Mesendoderm (in vitro differentiated cells): ENCODE data around the gene GDPD5.
A peak's percentile ranks its signal among the peaks of the same experiment; 100 is the strongest.

Source experiments
- DNase-seq: peaks from one replicate; pipeline ENCODE4 v3.0.0; 2013
- H2AK5ac ChIP-seq: 2 replicates; pipeline ENCODE4 v1.6.1; 2013; ENCODE audit warnings: low read length, inconsistent platforms
- H2BK120ac ChIP-seq: 2 replicates; pipeline ENCODE4 v1.6.1; 2013; ENCODE audit warnings: low read depth, mild to moderate bottlenecking, low read length, moderate library complexity, mixed read lengths
- H2BK15ac ChIP-seq: replicated peaks from 2 replicates; pipeline ENCODE4 v1.6.1; 2013; ENCODE audit warnings: low read depth, mild to moderate bottlenecking, moderate library complexity
- H2BK5ac ChIP-seq: 2 replicates; pipeline ENCODE4 v1.6.1; 2013; ENCODE audit warnings: low read length, inconsistent platforms
- H3K18ac ChIP-seq: 2 replicates; pipeline ENCODE4 v1.6.1; 2013; ENCODE audit warnings: mild to moderate bottlenecking, low read length, mixed read lengths
- H3K23ac ChIP-seq: one replicate; pipeline ENCODE4 v1.6.1; 2013; ENCODE audit warnings: low read length
- H3K27ac ChIP-seq: 2 replicates; pipeline ENCODE4 v1.5.1; 2013; ENCODE audit warnings: low read depth, mild to moderate bottlenecking, inconsistent platforms, low read length, moderate library complexity
- H3K27me3 ChIP-seq: 2 replicates; pipeline ENCODE4 v1.6.1; 2013; ENCODE audit warnings: low read length, control low read depth, mild to moderate bottlenecking, inconsistent platforms; ENCODE audit not compliant: insufficient read depth, poor library complexity
- H3K36me3 ChIP-seq: 2 replicates; pipeline ENCODE4 v1.6.1; 2013; ENCODE audit warnings: low read length, inconsistent platforms; ENCODE audit not compliant: control insufficient read depth, insufficient read depth
- H3K4ac ChIP-seq: one replicate; pipeline ENCODE4 v1.6.1; 2013; ENCODE audit warnings: low read depth, mild to moderate bottlenecking, low read length, moderate library complexity
- H3K4me1 ChIP-seq: 2 replicates; pipeline ENCODE4 v1.6.1; 2013; ENCODE audit warnings: low read depth, low read length, inconsistent platforms; ENCODE audit not compliant: control insufficient read depth
- H3K4me2 ChIP-seq: 2 replicates; pipeline ENCODE4 v1.6.1; 2013; ENCODE audit warnings: low read length
- H3K4me3 ChIP-seq: 2 replicates; pipeline ENCODE4 v1.5.1; 2013; ENCODE audit warnings: mild to moderate bottlenecking, low read length
- H3K56ac ChIP-seq: one replicate; pipeline ENCODE4 v1.6.1; 2013; ENCODE audit warnings: low read length
- H3K79me1 ChIP-seq: 2 replicates; pipeline ENCODE4 v1.6.1; 2013; ENCODE audit warnings: low read length, inconsistent platforms
- H3K79me2 ChIP-seq: 2 replicates; pipeline ENCODE4 v1.6.1; 2013; ENCODE audit warnings: mild to moderate bottlenecking, low read length; ENCODE audit not compliant: control insufficient read depth, insufficient read depth
- H3K9ac ChIP-seq: 2 replicates; pipeline ENCODE4 v1.6.1; 2013; ENCODE audit warnings: low read length, inconsistent platforms
- H4K5ac ChIP-seq: one replicate; pipeline ENCODE4 v1.6.1; 2013; ENCODE audit warnings: low read length
- H4K8ac ChIP-seq: one replicate; pipeline ENCODE4 v1.6.1; 2013; ENCODE audit warnings: low read depth, mild to moderate bottlenecking, control low read depth, low read length, moderate library complexity
- WGBS: extraction: QIAGEN DNeasy Blood & Tissue Kit; methylation state at CpG from one replicate; pipeline ENCODE4 v1.1.7; 2013; ENCODE audit warnings: low lambda C conversion rate, missing lambda C conversion rate; ENCODE audit not compliant: insufficient coverage; ENCODE audit errors: extremely low coverage; 5-methylcytosine and 5-hydroxymethylcytosine counted together

The GDPD5 gene

GRCh38 chr11:75547617-75548058, 21.9 kb upstream of the GDPD5 start:
- H3K27ac ChIP-seq, result no peak overlapping the region
- no peaks in the 10 kb centered on the region for H3K79me2 ChIP-seq
- H2BK15ac ChIP-seq, result no peak overlapping the region
- H3K23ac ChIP-seq, result no peak overlapping the region
- H2BK120ac ChIP-seq, result no peak overlapping the region
- DNase-seq, result peak; percentile 80
- H3K4me2 ChIP-seq, result no peak overlapping the region
- H3K9ac ChIP-seq, result peak overlapping the region; percentile 42
- peak overlapping the region; percentile 80 for H3K56ac ChIP-seq
- no peak overlapping the region for H4K8ac ChIP-seq
- H3K36me3 ChIP-seq, result no peaks in the 10 kb centered on the region
- no peak overlapping the region for H4K5ac ChIP-seq
- no peak overlapping the region for H3K4me3 ChIP-seq
- no peaks in the 10 kb centered on the region for H3K79me1 ChIP-seq
- H3K4ac ChIP-seq, result peak overlapping the region; percentile 73
- H2BK5ac ChIP-seq, result peak overlapping the region; percentile 1
- peaks cover 2% of the 10 kb centered on the region for H3K4me1 ChIP-seq
- no peak overlapping the region for H2AK5ac ChIP-seq
- no peaks in the 10 kb centered on the region for H3K27me3 ChIP-seq
- WGBS, result no CpG with 5 or more reads among the region's 7 CpGs
- peak overlapping the region; percentile 13 for H3K18ac ChIP-seq

GRCh38 chr11:75547177-75547576, 21.4 kb upstream of the GDPD5 start:
- WGBS, result no CpG with 5 or more reads among the region's 1 CpG
- no peak overlapping the region for H4K5ac ChIP-seq

GRCh38 chr11:75543806-75544205, 18.1 kb upstream of the GDPD5 start:
- Histone ChIP-seq H3K56ac (no peak overlapping the region), H3K4me3 (no peak overlapping the region), H3K9ac (no peak overlapping the region), H3K4ac (no peak overlapping the region), H3K18ac (no peak overlapping the region), H2AK5ac (no peak overlapping the region), H4K8ac (no peak overlapping the region), H3K27ac (no peak overlapping the region), H3K79me1 (no peaks in the 10 kb centered on the region), H3K4me2 (no peak overlapping the region), H3K36me3 (no peaks in the 10 kb centered on the region), H3K79me2 (no peaks in the 10 kb centered on the region), H4K5ac (no peak overlapping the region), H2BK5ac (no peak overlapping the region), H2BK15ac (no peak overlapping the region), H3K27me3 (no peaks in the 10 kb centered on the region), H3K23ac (no peak overlapping the region), H2BK120ac (no peak overlapping the region), H3K4me1 (peaks cover 2% of the 10 kb centered on the region)
- no peak for DNase-seq
- whole genome bisulfite sequencing, result no CpG with 5 or more reads among the region's 6 CpGs

More at GRCh38 chr11:75547177-75547576, 21.4 kb upstream of the GDPD5 start:
- Histone ChIP-seq H3K23ac (no peak overlapping the region), H2BK15ac (no peak overlapping the region), H3K79me2 (no peaks in the 10 kb centered on the region), H3K27ac (no peak overlapping the region), H3K4ac (no peak overlapping the region), H4K8ac (no peak overlapping the region), H3K9ac (no peak overlapping the region), H3K56ac (no peak overlapping the region), H3K27me3 (no peaks in the 10 kb centered on the region), H3K79me1 (no peaks in the 10 kb centered on the region), H3K4me2 (no peak overlapping the region), H2AK5ac (no peak overlapping the region), H3K4me3 (no peak overlapping the region), H3K36me3 (no peaks in the 10 kb centered on the region), H2BK5ac (no peak overlapping the region), H2BK120ac (no peak overlapping the region), H3K4me1 (peaks cover 2% of the 10 kb centered on the region), H3K18ac (no peak overlapping the region)
- DNase-seq, result no peak

DNA sequence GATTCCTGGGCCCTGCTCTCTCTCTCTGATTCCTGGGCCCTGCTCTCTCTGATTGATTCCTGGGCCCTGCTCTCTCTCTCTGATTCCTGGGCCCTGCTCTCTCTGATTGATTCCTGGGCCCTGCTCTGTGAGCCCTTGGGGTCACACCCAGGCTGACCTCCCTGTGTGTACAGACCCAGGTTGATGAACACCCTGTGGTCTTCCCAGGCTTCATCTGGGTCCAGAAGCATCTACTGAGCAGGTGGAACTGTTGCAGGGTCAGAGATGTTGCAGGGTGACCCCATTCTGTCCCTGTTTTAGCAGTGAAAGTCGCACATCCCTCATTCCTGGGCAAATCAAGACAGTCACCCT, 16.3 kb upstream of the GDPD5 start:
- H3K27ac ChIP-seq, result no peak overlapping the region
- no peak overlapping the region for H2BK120ac ChIP-seq
- no peak overlapping the region for H2BK5ac ChIP-seq
- H3K9ac ChIP-seq, result no peak overlapping the region
- H3K4me3 ChIP-seq, result no peak overlapping the region
- H3K27me3 ChIP-seq, result no peaks in the 10 kb centered on the region
- H3K18ac ChIP-seq, result no peak overlapping the region
- no peak overlapping the region for H3K56ac ChIP-seq
- no peak overlapping the region for H4K5ac ChIP-seq
- no peak overlapping the region for H3K4ac ChIP-seq
- H3K79me1 ChIP-seq, result no peaks in the 10 kb centered on the region
- H3K4me2 ChIP-seq, result no peak overlapping the region
- H4K8ac ChIP-seq, result no peak overlapping the region
- no peaks in the 10 kb centered on the region for H3K36me3 ChIP-seq
- no CpG with 5 or more reads among the region's 1 CpG for WGBS
- no peak for DNase-seq
- H3K4me1 ChIP-seq, result peaks cover 3% of the 10 kb centered on the region
- no peak overlapping the region for H2AK5ac ChIP-seq
- no peak overlapping the region for H2BK15ac ChIP-seq
- no peak overlapping the region for H3K23ac ChIP-seq
- H3K79me2 ChIP-seq, result no peaks in the 10 kb centered on the region

DNA sequence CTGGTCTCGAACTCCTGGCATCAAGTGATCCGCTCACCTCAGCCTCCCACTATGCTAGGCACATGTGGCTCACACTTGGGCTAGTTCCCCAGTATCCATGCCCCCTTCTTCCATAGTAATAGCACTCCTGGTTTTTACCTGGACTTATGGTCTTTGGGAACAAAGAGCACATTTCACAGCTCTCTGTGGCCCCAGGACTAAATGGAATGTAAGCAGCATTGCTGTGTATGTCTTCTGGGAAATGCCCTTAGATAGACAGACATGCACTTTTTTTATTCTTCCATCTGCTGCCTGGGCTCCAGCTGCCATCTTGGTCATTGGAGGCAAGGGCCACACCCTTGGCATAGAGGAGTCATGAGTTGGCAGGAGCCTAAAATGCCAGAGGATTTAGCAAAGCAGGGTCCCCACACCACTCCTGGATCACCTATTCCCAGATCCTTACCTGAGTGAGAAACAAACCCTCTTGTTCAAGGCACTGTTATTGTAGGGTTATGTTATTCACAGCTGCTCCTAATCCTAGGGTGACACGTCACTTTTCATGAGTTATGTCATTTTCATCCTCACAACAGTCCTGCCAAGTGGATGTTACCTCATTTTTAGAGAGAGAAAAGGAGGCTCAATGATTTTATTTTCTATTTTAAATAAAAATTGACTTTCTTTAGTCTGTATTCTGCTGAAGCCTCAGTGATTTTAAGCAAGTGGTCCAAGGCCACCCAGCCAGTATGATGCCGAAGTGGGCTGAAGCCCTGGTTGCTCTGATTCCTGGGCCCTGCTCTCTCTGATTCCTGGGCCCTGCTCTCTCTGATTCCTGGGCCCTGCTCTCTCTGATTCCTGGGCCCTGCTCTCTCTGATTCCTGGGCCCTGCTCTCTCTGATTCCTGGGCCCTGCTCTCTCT, 15.7 kb upstream of the GDPD5 start:
- Histone ChIP-seq H4K5ac (no peak overlapping the region), H3K18ac (no peak overlapping the region), H2BK15ac (no peak overlapping the region), H3K9ac (no peak overlapping the region), H3K4ac (no peak overlapping the region), H4K8ac (no peak overlapping the region), H3K23ac (no peak overlapping the region), H3K27ac (no peak overlapping the region), H3K56ac (no peak overlapping the region), H3K79me1 (no peaks in the 10 kb centered on the region), H2AK5ac (no peak overlapping the region), H3K79me2 (no peaks in the 10 kb centered on the region), H3K4me2 (no peak overlapping the region), H3K4me1 (peaks cover 3% of the 10 kb centered on the region), H3K4me3 (no peak overlapping the region), H2BK5ac (no peak overlapping the region), H3K36me3 (no peaks in the 10 kb centered on the region), H3K27me3 (no peaks in the 10 kb centered on the region), H2BK120ac (no peak overlapping the region)
- no peak for DNase-seq
- WGBS, result no CpG with 5 or more reads among the region's 4 CpGs
